Measurements from ENCODE around the gene MYO1D.

The MYO1D gene

DNA sequence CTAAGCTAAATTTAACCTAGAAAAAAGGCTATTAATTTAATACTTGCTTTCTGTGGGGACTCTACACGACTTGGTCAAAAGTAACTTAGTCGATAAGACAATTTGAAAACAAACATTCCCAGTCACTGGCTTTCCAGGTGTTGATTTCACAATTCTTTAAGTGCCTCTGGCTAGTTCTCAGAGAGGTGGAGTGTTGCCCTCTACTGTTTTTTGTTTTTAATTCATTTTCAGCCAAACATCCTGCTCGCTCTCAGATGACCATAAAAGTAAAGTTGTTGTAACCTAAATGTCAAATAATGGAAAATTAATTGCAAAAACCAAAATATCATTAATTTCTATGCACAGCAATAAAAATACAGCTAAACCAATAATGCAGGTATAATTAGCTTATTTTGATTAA, 107.1 kb downstream of the MYO1D start:
- Histone ChIP-seq H3K36me3 (peaks cover 28 to 48% (median 41%) of the 10 kb centered on the region in 3 donors), H3K9me3 (no peaks in the 10 kb centered on the region), H3K4me3 (no peak overlapping the region), H3K4me1 (no peaks in the 10 kb centered on the region), H3K27ac (no peak overlapping the region), H3K27me3 (no peaks in the 10 kb centered on the region)
- DNase-seq = no peak
- TF ChIP-seq CTCF (IDR thresholded peaks at IDR 0.05) = no peak
- intact Hi-C loops (cut with DNase I; ENCODE audit: low total_unique reads) = loop anchor here (10.0 kb wide), 1 partner anchor 285 kb away; the partner anchor contains the start of gene CDK5R1

DNA sequence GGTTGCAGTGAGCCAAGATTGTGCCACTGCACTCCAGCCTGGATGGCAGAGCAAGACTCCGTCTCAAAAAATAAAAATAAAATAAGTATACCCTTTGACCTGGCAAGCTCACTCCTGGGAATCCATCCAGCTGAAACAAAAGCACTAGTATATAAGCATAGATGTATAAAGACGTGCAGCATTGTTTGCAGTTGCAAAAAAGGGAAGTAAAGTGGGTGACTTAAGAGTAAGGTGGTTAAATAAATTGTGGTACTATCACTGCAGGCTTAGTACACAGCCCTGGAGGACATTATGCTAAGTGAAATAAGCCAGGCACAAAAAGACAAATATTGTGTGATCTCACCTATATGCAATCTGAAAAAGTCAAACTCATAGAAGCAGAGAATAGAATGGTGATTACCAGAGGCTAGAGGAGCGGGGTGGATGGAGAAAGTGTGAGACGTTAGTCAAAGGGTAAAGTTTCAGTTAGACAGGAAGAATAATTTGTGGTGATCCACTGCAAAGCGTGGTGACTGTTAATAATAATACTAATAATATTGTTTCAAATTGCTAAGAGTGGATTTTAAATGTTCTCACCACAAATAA, 113.0 kb downstream of the MYO1D start:
- H3K4me1 ChIP-seq = no peaks in the 10 kb centered on the region
- TF ChIP-seq CTCF (IDR thresholded peaks at IDR 0.05) = no peak
- H3K36me3 ChIP-seq = peaks cover 23 to 75% (median 66%) of the 10 kb centered on the region in 3 donors
- no peak overlapping the region for H3K4me3 ChIP-seq
- DNase-seq = no peak
- H3K27me3 ChIP-seq = no peaks in the 10 kb centered on the region
- H3K9me3 ChIP-seq = no peaks in the 10 kb centered on the region
- H3K27ac ChIP-seq = no peak overlapping the region
- intact Hi-C loops (cut with DNase I; ENCODE audit: low total_unique reads) = loop anchor here (10.0 kb wide), 1 partner anchor 279 kb away; the partner anchor contains the start of gene CDK5R1

DNA sequence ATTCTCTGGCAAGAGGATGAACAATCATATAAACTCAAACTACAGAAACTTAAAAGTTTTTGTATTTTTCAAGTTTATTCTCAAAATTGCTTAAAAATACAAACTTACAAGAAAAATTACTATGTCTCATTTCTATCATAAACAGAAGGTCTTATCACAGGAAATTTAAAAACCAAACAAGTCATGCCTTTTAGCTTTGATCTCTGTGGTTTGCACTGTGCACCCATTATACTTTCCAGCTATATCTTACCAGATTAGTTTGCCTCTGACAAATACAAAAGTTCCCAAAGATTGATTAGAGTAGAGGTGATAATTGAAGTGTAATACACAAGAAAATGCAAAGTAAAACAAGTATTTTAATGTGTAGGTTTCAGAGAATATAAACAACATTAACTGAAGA, 117.4 kb downstream of the MYO1D start:
- H3K4me1 ChIP-seq = no peaks in the 10 kb centered on the region
- no peak for TF ChIP-seq CTCF (IDR thresholded peaks at IDR 0.05)
- no peak overlapping the region for H3K27ac ChIP-seq

DNA sequence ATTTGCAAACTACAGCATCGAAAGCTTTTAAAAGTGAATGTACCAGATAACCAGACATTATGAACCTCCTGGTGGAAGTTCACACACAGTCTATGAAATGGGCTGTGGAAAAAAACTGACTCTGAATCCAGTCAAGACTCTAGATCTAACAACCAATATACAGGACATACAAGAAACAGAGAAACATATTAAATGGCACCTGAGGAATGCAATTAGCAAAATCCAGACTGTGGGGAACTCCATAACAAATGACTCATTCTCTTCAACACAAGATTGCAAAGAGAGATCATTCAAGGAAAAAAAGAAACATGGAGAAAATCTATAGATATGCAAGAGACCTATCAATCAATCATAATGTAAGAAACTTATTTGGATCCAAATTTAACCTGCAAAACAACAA, 119.0 kb downstream of the MYO1D start:
- no peaks in the 10 kb centered on the region for H3K27me3 ChIP-seq
- H3K27ac ChIP-seq = no peak overlapping the region
- TF ChIP-seq CTCF (IDR thresholded peaks at IDR 0.05) = no peak
- peaks cover 9 to 37% (median 35%) of the 10 kb centered on the region in 3 donors for H3K36me3 ChIP-seq
- no peak overlapping the region for H3K4me3 ChIP-seq
- intact Hi-C loops (cut with DNase I; ENCODE audit: low total_unique reads) = no loop called here
- no peaks in the 10 kb centered on the region for H3K4me1 ChIP-seq
- no peaks in the 10 kb centered on the region for H3K9me3 ChIP-seq
- DNase-seq = no peak

More for the DNA sequence above, 117.4 kb downstream of the MYO1D start:
- H3K4me3 ChIP-seq = no peak overlapping the region
- intact Hi-C loops (cut with DNase I; ENCODE audit: low total_unique reads) = no loop called here
- H3K27me3 ChIP-seq = no peaks in the 10 kb centered on the region
- no peak for DNase-seq
- no peaks in the 10 kb centered on the region for H3K9me3 ChIP-seq
- H3K36me3 ChIP-seq = peaks cover 4 to 43% (median 35%) of the 10 kb centered on the region in 3 donors

- Histone ChIP-seq H3K36me3 (peaks cover 14 to 30% (median 29%) of the 10 kb centered on the region in 3 donors), H3K27me3 (no peaks in the 10 kb centered on the region), H3K4me3 (no peak overlapping the region), H3K9me3 (no peaks in the 10 kb centered on the region), H3K27ac (no peak overlapping the region), H3K4me1 (no peaks in the 10 kb centered on the region)
- no peak for TF ChIP-seq CTCF (IDR thresholded peaks at IDR 0.05)
- DNase-seq = no peak
- intact Hi-C loops (cut with DNase I; ENCODE audit: low total_unique reads) = no loop called here
These were observed 120.2 kb downstream of the MYO1D start for GRCh38 chr17:32756696-32757095.

All from tibial artery (tissue), 4 donors.